ENCODE results near the gene TMSB4X. TPM values are rescaled to one million over a fixed set of nuclear protein-coding genes. Genes with fewer than 3 reads are reported as not detected.

The TMSB4X gene
- 2,548 and 2,664 TPM in 2 replicates for total RNA-seq
- long read RNA-seq, transcript TMSB4X-204 (3 exons, 628 nt), result major isoform, 1,894 of 1,905 reads
- long read RNA-seq, partial matches to known transcripts, result 1 of 1,905 reads
- long read RNA-seq, other reads (novel, unspliced or antisense), result 7 of 1,905 reads

GRCh38 chrX:12974796-12975669 is at the start of gene TMSB4X:
Gene TMSB4X (plus strand): TSS chrX:12975110.
- Mint-ChIP-seq H3K27ac (ENCODE audit: unreplicated experiment) (peak within 1 kb of the TSS; percentile 99), H3K4me1 (peaks cover 75% of the 10 kb centered on the region), H3K27me3 (ENCODE audit: low read depth) (peaks cover 28% of the 10 kb centered on the region), H3K4me3 (peak within 1 kb of the TSS; percentile 95), H3K36me3 (ENCODE audit: low read depth) (peaks cover 25% of the 10 kb centered on the region), H3K9me3 (no peaks in the 10 kb centered on the region)
- DNase-seq (ENCODE audit: low read depth, low spot score), result peak; percentile 74
- no peak for TF ChIP-seq CTCF (conservative IDR thresholded peaks at IDR 0.05)

- no peak for TF ChIP-seq CTCF (conservative IDR thresholded peaks at IDR 0.05)
- Mint-ChIP-seq H3K36me3 (ENCODE audit: low read depth) (peaks cover 5% of the 10 kb centered on the region), H3K4me3 (no peak overlapping the region), H3K27me3 (ENCODE audit: low read depth) (no peaks in the 10 kb centered on the region), H3K27ac (ENCODE audit: unreplicated experiment) (no peak overlapping the region), H3K9me3 (peaks cover 25% of the 10 kb centered on the region), H3K4me1 (no peaks in the 10 kb centered on the region)
- no peak for DNase-seq (ENCODE audit: low read depth, low spot score)
Observed at GRCh38 chrX:12929701-12930100, 45.2 kb upstream of the TMSB4X start.

GRCh38 chrX:12930150-12930549 is 44.8 kb upstream of the TMSB4X start:
- Mint-ChIP-seq H3K4me3 (no peak overlapping the region), H3K27ac (ENCODE audit: unreplicated experiment) (no peak overlapping the region), H3K4me1 (no peaks in the 10 kb centered on the region), H3K36me3 (ENCODE audit: low read depth) (peaks cover 3% of the 10 kb centered on the region), H3K9me3 (peaks cover 25% of the 10 kb centered on the region), H3K27me3 (ENCODE audit: low read depth) (no peaks in the 10 kb centered on the region)
- DNase-seq (ENCODE audit: low read depth, low spot score), result no peak
- no peak for TF ChIP-seq CTCF (conservative IDR thresholded peaks at IDR 0.05)

- Mint-ChIP-seq H3K4me3 (no peak overlapping the region), H3K4me1 (no peaks in the 10 kb centered on the region), H3K9me3 (peaks cover 20% of the 10 kb centered on the region), H3K36me3 (ENCODE audit: low read depth) (peaks cover 3% of the 10 kb centered on the region), H3K27me3 (ENCODE audit: low read depth) (no peaks in the 10 kb centered on the region), H3K27ac (ENCODE audit: unreplicated experiment) (no peak overlapping the region)
- no peak for DNase-seq (ENCODE audit: low read depth, low spot score)
- no peak for TF ChIP-seq CTCF (conservative IDR thresholded peaks at IDR 0.05)
Observed at GRCh38 chrX:12932244-12932643, 42.7 kb upstream of the TMSB4X start.

- Mint-ChIP-seq H3K9me3 (peaks cover 12% of the 10 kb centered on the region), H3K27ac (ENCODE audit: unreplicated experiment) (no peak overlapping the region), H3K4me1 (no peaks in the 10 kb centered on the region), H3K4me3 (no peak overlapping the region), H3K36me3 (ENCODE audit: low read depth) (peaks cover 3% of the 10 kb centered on the region), H3K27me3 (ENCODE audit: low read depth) (no peaks in the 10 kb centered on the region)
- TF ChIP-seq CTCF (conservative IDR thresholded peaks at IDR 0.05), result no peak
- no peak for DNase-seq (ENCODE audit: low read depth, low spot score)
Observed at GRCh38 chrX:12934850-12935249, 40.1 kb upstream of the TMSB4X start.

Measured in neural crest cell (in vitro differentiated cells).